Neural cell (in vitro differentiated cells): ENCODE data around the gene ZNF384.

Source experiments
- CTCF ChIP-seq: fragments of 450-650 bp; IDR thresholded peaks from 2 replicates; pipeline ENCODE4 v1.5.1; 2014; ENCODE audit warnings: antibody characterized with exemption, mild to moderate bottlenecking, moderate library complexity; ENCODE audit not compliant: poor library complexity, severe bottlenecking
- EP300 ChIP-seq: fragments of 450-650 bp; conservative IDR thresholded peaks from 2 replicates; pipeline ENCODE4 v1.6.1; 2014; ENCODE audit warnings: antibody characterized with exemption, mild to moderate bottlenecking, moderate library complexity; ENCODE audit not compliant: poor library complexity, severe bottlenecking
- EZH2 ChIP-seq: fragments of 200-600, 300-800 bp; shearing (Covaris generic), sonication (generic); IDR thresholded peaks from 2 replicates; pipeline ENCODE4 v1.6.1; 2014; ENCODE audit warnings: antibody characterized with exemption, low read length, borderline replicate concordance, mild to moderate bottlenecking; ENCODE audit not compliant: insufficient read depth, poor library complexity, severe bottlenecking
- MXI1 ChIP-seq: fragments of 450-650 bp; conservative IDR thresholded peaks from 2 replicates; pipeline ENCODE4 v1.6.1; 2014; ENCODE audit warnings: antibody characterized with exemption, mild to moderate bottlenecking; ENCODE audit not compliant: poor library complexity, severe bottlenecking
- POLR2AphosphoS5 ChIP-seq: IDR thresholded peaks from 2 replicates; pipeline ENCODE4 v1.6.1; 2012
- RAD21 ChIP-seq: fragments of 450-650 bp; conservative IDR thresholded peaks from 2 replicates; pipeline ENCODE4 v1.6.1; 2014; ENCODE audit warnings: antibody characterized with exemption, mild to moderate bottlenecking, moderate library complexity
- REST ChIP-seq: IDR thresholded peaks from 2 replicates; pipeline ENCODE4 v1.6.1; 2012; ENCODE audit warnings: borderline replicate concordance
- SMC3 ChIP-seq: fragments of 450-650 bp; conservative IDR thresholded peaks from 2 replicates; pipeline ENCODE4 v1.6.1; 2014; ENCODE audit warnings: antibody characterized with exemption, mild to moderate bottlenecking, moderate library complexity; ENCODE audit not compliant: poor library complexity
- TAF1 ChIP-seq: IDR thresholded peaks from 2 replicates; pipeline ENCODE4 v1.6.1; 2012; ENCODE audit warnings: low read depth

GRCh38 chr12:6620137-6620884 is 68.9 kb downstream of the ZNF384 start:
- TF ChIP-seq CTCF (no peak), RAD21 (no peak), EP300 (no peak), POLR2AphosphoS5 (no peak), TAF1 (no peak), EZH2 (no peak), REST (no peak), SMC3 (no peak), MXI1 (no peak)
